SJSA1 (cell line): Measurements from ENCODE around the gene TRANK1. TPM values are rescaled to one million over a fixed set of nuclear protein-coding genes. Genes with fewer than 3 reads are reported as not detected.

Source experiments
- DNase-seq, 2 experiments: peaks; one replicate each; pipeline ENCODE4 v3.0.0-alpha.2; 2015 to 2020; ENCODE audit warnings: low spot score in 2 of 2, low read depth in 1 of 2
- H3K27ac ChIP-seq: fragments of 250-450 bp; sonication (Bioruptor Pico); 2 replicates; pipeline ENCODE4 v1.5.1; 2020; ENCODE audit warnings: mild to moderate bottlenecking, moderate library complexity
- H3K27me3 ChIP-seq: fragments of 250-450 bp; sonication (Bioruptor Pico); replicated peaks from 2 replicates; pipeline ENCODE4 v1.5.1; 2020; ENCODE audit warnings: mild to moderate bottlenecking, moderate library complexity
- H3K36me3 ChIP-seq: fragments of 250-450 bp; sonication (Bioruptor Pico); 2 replicates; pipeline ENCODE4 v1.5.1; 2020; ENCODE audit warnings: mild to moderate bottlenecking
- H3K4me1 ChIP-seq: fragments of 250-450 bp; sonication (Bioruptor Pico); replicated peaks from 2 replicates; pipeline ENCODE4 v1.6.1; 2021; ENCODE audit warnings: mild to moderate bottlenecking
- H3K4me3 ChIP-seq: fragments of 250-450 bp; sonication (Bioruptor Pico); 2 replicates; pipeline ENCODE4 v1.5.1; 2020; ENCODE audit warnings: mild to moderate bottlenecking
- H3K9me3 ChIP-seq: fragments of 250-450 bp; sonication (Bioruptor Pico); replicated peaks from 2 replicates; pipeline ENCODE4 v1.5.1; 2020; ENCODE audit warnings: mild to moderate bottlenecking
- total RNA-seq: library from RNA; depleted of rRNA; stranded (reverse); fragments of >200 nt; shearing (Covaris generic); gene quantifications from 2 replicates; pipeline ENCODE4 v1.2.3, GENCODE V29; 2014; rRNA removed

Gene TRANK1
- 0.91 and 2.4 TPM in 2 replicates for total RNA-seq

GRCh38 chr3:36944641-36945270 lies at the start of gene TRANK1:
TRANK1 (minus strand) TSS chr3:36945054; CDS start chr3:36944809, 245 bp downstream.
- Histone ChIP-seq H3K27me3 (no peaks in the 10 kb centered on the region), H3K4me3 (peak within 1 kb of the TSS; percentile 49), H3K27ac (no peak within 1 kb of the TSS), H3K36me3 (no peaks in the 10 kb centered on the region), H3K4me1 (peaks cover 12% of the 10 kb centered on the region), H3K9me3 (peaks cover 13% of the 10 kb centered on the region)
- no peak for DNase-seq

GRCh38 chr3:36993326-36994283 lies 48.8 kb upstream of the TRANK1 start, which contains the start of gene MLH1:
MLH1 (plus strand) TSS chr3:36993518; CDS start chr3:36993548, 30 bp downstream.
- Histone ChIP-seq H3K4me3 (peak within 1 kb of the TSS; percentile 56), H3K4me1 (peaks cover 20% of the 10 kb centered on the region), H3K27me3 (no peaks in the 10 kb centered on the region), H3K27ac (peak within 1 kb of the TSS; percentile 98), H3K9me3 (no peaks in the 10 kb centered on the region), H3K36me3 (peaks cover 52% of the 10 kb centered on the region)
- peak in 1 of 2 experiments; percentile 90 for DNase-seq

- H3K27ac ChIP-seq: peak within 1 kb of the TSS; percentile 98
- H3K36me3 ChIP-seq: peaks cover 52% of the 10 kb centered on the region
- H3K27me3 ChIP-seq: no peaks in the 10 kb centered on the region
- H3K4me1 ChIP-seq: peaks cover 20% of the 10 kb centered on the region
- peak within 1 kb of the TSS; percentile 56 for H3K4me3 ChIP-seq
- no peaks in the 10 kb centered on the region for H3K9me3 ChIP-seq
- DNase-seq: peak; percentile 99 to 100
These were observed 48.0 kb upstream of the TRANK1 start, which contains the start of gene EPM2AIP1 for GRCh38 chr3:36992806-36993325. EPM2AIP1 (minus strand) TSS chr3:36993131; CDS start chr3:36993077, 54 bp downstream.

- Histone ChIP-seq H3K9me3 (no peaks in the 10 kb centered on the region), H3K4me3 (peak overlapping the region; percentile 56), H3K27me3 (no peaks in the 10 kb centered on the region), H3K36me3 (peaks cover 54% of the 10 kb centered on the region), H3K27ac (peak overlapping the region; percentile 93), H3K4me1 (peaks cover 20% of the 10 kb centered on the region)
- peak in 1 of 2 experiments; percentile 47 for DNase-seq
These were observed 47.3 kb upstream of the TRANK1 start for GRCh38 chr3:36991923-36992805.

- peaks cover 20% of the 10 kb centered on the region for H3K4me1 ChIP-seq
- no peak overlapping the region for H3K27ac ChIP-seq
- H3K36me3 ChIP-seq: peaks cover 52% of the 10 kb centered on the region
- no peaks in the 10 kb centered on the region for H3K9me3 ChIP-seq
- H3K27me3 ChIP-seq: no peaks in the 10 kb centered on the region
- peak overlapping the region; percentile 56; the same call in 1 of the 2 replicates for H3K4me3 ChIP-seq
- DNase-seq: no peak
These were observed 46.3 kb upstream of the TRANK1 start for GRCh38 chr3:36991147-36991546.

- H3K27ac ChIP-seq: no peak overlapping the region
- peaks cover 67% of the 10 kb centered on the region for H3K36me3 ChIP-seq
- no peaks in the 10 kb centered on the region for H3K9me3 ChIP-seq
- H3K4me3 ChIP-seq: no peak overlapping the region
- DNase-seq: no peak
- no peaks in the 10 kb centered on the region for H3K27me3 ChIP-seq
- H3K4me1 ChIP-seq: peaks cover 20% of the 10 kb centered on the region
These were observed 44.7 kb upstream of the TRANK1 start for GRCh38 chr3:36989568-36989967.

GRCh38 chr3:36989005-36989404 lies 44.2 kb upstream of the TRANK1 start:
- no peak overlapping the region for H3K4me3 ChIP-seq
- no peak for DNase-seq
- H3K27me3 ChIP-seq: no peaks in the 10 kb centered on the region
- no peak overlapping the region for H3K27ac ChIP-seq
- H3K36me3 ChIP-seq: peaks cover 72% of the 10 kb centered on the region
- H3K9me3 ChIP-seq: no peaks in the 10 kb centered on the region
- peaks cover 16% of the 10 kb centered on the region for H3K4me1 ChIP-seq

GRCh38 chr3:36988356-36988755 lies 43.5 kb upstream of the TRANK1 start:
- peaks cover 79% of the 10 kb centered on the region for H3K36me3 ChIP-seq
- no peaks in the 10 kb centered on the region for H3K27me3 ChIP-seq
- DNase-seq: no peak
- H3K4me3 ChIP-seq: no peak overlapping the region
- H3K27ac ChIP-seq: no peak overlapping the region
- no peaks in the 10 kb centered on the region for H3K9me3 ChIP-seq
- peaks cover 16% of the 10 kb centered on the region for H3K4me1 ChIP-seq

GRCh38 chr3:36981006-36981405 lies 36.2 kb upstream of the TRANK1 start:
- H3K4me1 ChIP-seq: no peaks in the 10 kb centered on the region
- no peaks in the 10 kb centered on the region for H3K9me3 ChIP-seq
- DNase-seq: no peak
- H3K4me3 ChIP-seq: no peak overlapping the region
- no peak overlapping the region for H3K27ac ChIP-seq
- peaks cover 34% of the 10 kb centered on the region for H3K36me3 ChIP-seq
- no peaks in the 10 kb centered on the region for H3K27me3 ChIP-seq

GRCh38 chr3:36973139-36973538 lies 28.3 kb upstream of the TRANK1 start:
- Histone ChIP-seq H3K4me3 (no peak overlapping the region), H3K36me3 (no peaks in the 10 kb centered on the region), H3K27ac (no peak overlapping the region), H3K4me1 (no peaks in the 10 kb centered on the region), H3K9me3 (no peaks in the 10 kb centered on the region), H3K27me3 (no peaks in the 10 kb centered on the region)
- DNase-seq: no peak

- Histone ChIP-seq H3K27me3 (no peaks in the 10 kb centered on the region), H3K4me3 (no peak overlapping the region), H3K4me1 (no peaks in the 10 kb centered on the region), H3K36me3 (no peaks in the 10 kb centered on the region), H3K9me3 (no peaks in the 10 kb centered on the region), H3K27ac (no peak overlapping the region)
- DNase-seq: no peak
These were observed 27.3 kb upstream of the TRANK1 start for GRCh38 chr3:36972163-36972562.

GRCh38 chr3:36969540-36970432 lies 24.9 kb upstream of the TRANK1 start:
- H3K4me3 ChIP-seq: no peak overlapping the region
- DNase-seq: no peak
- no peak overlapping the region for H3K27ac ChIP-seq

More at GRCh38 chr3:36969540-36970432, 24.9 kb upstream of the TRANK1 start:
- H3K27me3 ChIP-seq: no peaks in the 10 kb centered on the region
- H3K36me3 ChIP-seq: no peaks in the 10 kb centered on the region
- no peaks in the 10 kb centered on the region for H3K4me1 ChIP-seq
- no peaks in the 10 kb centered on the region for H3K9me3 ChIP-seq
